Liver (tissue), 9 donors: Measurements from ENCODE around the gene LSM11. TPM values are rescaled to one million over a fixed set of nuclear protein-coding genes. Genes with fewer than 3 reads are reported as not detected.

Experiments used
- DNase-seq: peaks from one replicate; pipeline ENCODE4 v3.0.0-alpha.2; 2017; ENCODE audit warnings: low spot score
- H3K27ac ChIP-seq, 2 donors: one replicate each; pipeline ENCODE4 v1.7.0; 2013; ENCODE audit warnings: inconsistent platforms in 2 of 2, low read length in 2 of 2, control low read depth in 1 of 2, low read depth in 1 of 2, mild to moderate bottlenecking in 1 of 2
- H3K27me3 ChIP-seq, 4 donors: one replicate each; pipeline versions ENCODE4 v1.6.1 to v1.7.0; 2013; ENCODE audit warnings: low read length in 3 of 4, inconsistent platforms in 1 of 4, mild to moderate bottlenecking in 1 of 4, moderate library complexity in 1 of 4; ENCODE audit not compliant: control insufficient read depth in 4 of 4, insufficient read depth in 4 of 4
- H3K36me3 ChIP-seq, 4 donors: one replicate each; pipeline versions ENCODE4 v1.6.1 to v1.7.0; 2013; ENCODE audit warnings: low read length in 3 of 4, mild to moderate bottlenecking in 3 of 4, low read depth in 1 of 4, moderate library complexity in 1 of 4; ENCODE audit not compliant: control insufficient read depth in 4 of 4, insufficient read depth in 3 of 4
- H3K4me1 ChIP-seq, 4 donors: one replicate each; pipeline versions ENCODE4 v1.6.1 to v1.7.0; 2013; ENCODE audit warnings: low read length in 3 of 4, mild to moderate bottlenecking in 3 of 4, moderate library complexity in 1 of 4; ENCODE audit not compliant: control insufficient read depth in 4 of 4, insufficient read depth in 4 of 4
- H3K4me3 ChIP-seq, 3 donors: one replicate each; pipeline versions ENCODE4 v1.6.1 to v1.7.0; 2013; ENCODE audit warnings: low read length in 3 of 3, control low read depth in 1 of 3, low read depth in 1 of 3, mild to moderate bottlenecking in 1 of 3
- H3K9ac ChIP-seq, 2 donors: one replicate each; pipeline ENCODE4 v1.7.0; 2013; ENCODE audit warnings: low read length in 2 of 2, mild to moderate bottlenecking in 2 of 2, moderate library complexity in 2 of 2, control low read depth in 1 of 2, low read depth in 1 of 2
- H3K9me3 ChIP-seq, 4 donors: one replicate each; pipeline versions ENCODE4 v1.6.1 to v1.7.0; 2013; ENCODE audit warnings: low read length in 3 of 4; ENCODE audit not compliant: control insufficient read depth in 4 of 4
- ATF3 ChIP-seq: IDR thresholded peaks from 2 replicates; pipeline ENCODE4 v1.6.1; 2016; ENCODE audit warnings: antibody characterized with exemption
- CTCF ChIP-seq: fragments of 150-350 bp; IDR thresholded peaks from 2 replicates; pipeline ENCODE4 v1.5.1; 2017; ENCODE audit warnings: improper control_type of control experiment, low read depth, low read length; ENCODE audit not compliant: missing input control
- EGR1 ChIP-seq, 2 donors: IDR thresholded peaks; 2 replicates each; pipeline ENCODE4 v1.6.1; 2016 to 2018; ENCODE audit warnings: antibody characterized with exemption in 2 of 2, low read depth in 2 of 2
- FOXA1 ChIP-seq: IDR thresholded peaks from 2 replicates; pipeline ENCODE4 v1.6.1; 2016; ENCODE audit warnings: antibody characterized with exemption
- FOXA2 ChIP-seq: IDR thresholded peaks from 2 replicates; pipeline ENCODE4 v1.6.1; 2016; ENCODE audit warnings: antibody characterized with exemption
- GABPA ChIP-seq, 2 donors: IDR thresholded peaks in 1 of 2; conservative IDR thresholded peaks in 1 of 2; 2 replicates each; pipeline ENCODE4 v1.6.1; 2016; ENCODE audit warnings: antibody characterized with exemption in 2 of 2, mild to moderate bottlenecking in 1 of 2, moderate library complexity in 1 of 2
- HNF4A ChIP-seq, 2 donors: conservative IDR thresholded peaks; 2 replicates each; pipeline ENCODE4 v1.6.1; 2016; ENCODE audit warnings: antibody characterized with exemption in 2 of 2, mild to moderate bottlenecking in 2 of 2
- HNF4G ChIP-seq: IDR thresholded peaks from 2 replicates; pipeline ENCODE4 v1.6.1; 2016; ENCODE audit warnings: antibody characterized with exemption
- JUND ChIP-seq, 2 donors: IDR thresholded peaks; 2 replicates each; pipeline ENCODE4 v1.6.1; 2016; ENCODE audit warnings: antibody characterized with exemption in 2 of 2
- MAX ChIP-seq: IDR thresholded peaks from 2 replicates; pipeline ENCODE4 v1.6.1; 2016; ENCODE audit warnings: antibody characterized with exemption
- NR2F2 ChIP-seq: IDR thresholded peaks from 2 replicates; pipeline ENCODE4 v1.6.1; 2016; ENCODE audit warnings: antibody characterized with exemption
- RAD21 ChIP-seq, 2 donors: IDR thresholded peaks; 2 replicates each; pipeline ENCODE4 v1.6.1; 2016; ENCODE audit warnings: antibody characterized with exemption in 2 of 2, mild to moderate bottlenecking in 2 of 2
- REST ChIP-seq: IDR thresholded peaks from 2 replicates; pipeline ENCODE4 v1.6.1; 2016; ENCODE audit warnings: antibody characterized with exemption, mild to moderate bottlenecking
- RXRA ChIP-seq, 2 donors: IDR thresholded peaks; 2 replicates each; pipeline ENCODE4 v1.6.1; 2017 to 2018; ENCODE audit warnings: antibody characterized with exemption in 2 of 2, mild to moderate bottlenecking in 1 of 2
- SP1 ChIP-seq: IDR thresholded peaks from 2 replicates; pipeline ENCODE4 v1.6.1; 2018; ENCODE audit warnings: antibody characterized with exemption, mild to moderate bottlenecking
- TAF1 ChIP-seq: conservative IDR thresholded peaks from 2 replicates; pipeline ENCODE4 v1.6.1; 2016; ENCODE audit warnings: antibody characterized with exemption, mild to moderate bottlenecking
- YY1 ChIP-seq: IDR thresholded peaks from 2 replicates; pipeline ENCODE4 v1.6.1; 2016; ENCODE audit warnings: antibody characterized with exemption, mild to moderate bottlenecking
- ZBTB33 ChIP-seq: IDR thresholded peaks from 2 replicates; pipeline ENCODE4 v1.6.1; 2016; ENCODE audit warnings: antibody characterized with exemption
- WGBS: extraction: QIAGEN DNeasy Blood & Tissue Kit; methylation state at CpG from one replicate; pipeline ENCODE4 v1.1.7; 2013; 5-methylcytosine and 5-hydroxymethylcytosine counted together
- polyA plus RNA-seq, 2 donors: library from polyadenylated mRNA; stranded (reverse) in 1 of 2; unstranded in 1 of 2; fragments of 200-250 nt in 1 of 2; fragments of >200 nt in 1 of 2; fragmentation: Nextera tagmentation in 1 of 2; extraction: Ambion mirVana in 1 of 2; gene quantifications; one replicate each; pipeline versions ENCODE4 v1.2.1 to v1.2.3, GENCODE V29; 2013 to 2015
- total RNA-seq, 2 donors: library from RNA; depleted of rRNA; stranded (reverse); fragments of >200 nt; gene quantifications; one replicate each; pipeline ENCODE4 v1.2.3, GENCODE V29; 2014
- donor health status: healthy.
- donor health status: healthy.
- donor health status: healthy.
- donor health status: healthy.
- donor health status: healthy.

Gene LSM11
- total and polyA plus RNA-seq, 4 donors, result 0.42 to 4.0 (median 1.2) TPM

- Histone ChIP-seq H3K27me3 (no peaks in the 10 kb centered on the region), H3K9ac (no peak overlapping the region), H3K4me1 (no peaks in the 10 kb centered on the region), H3K27ac (no peak overlapping the region), H3K9me3 (peaks cover 0 to 4% (median 0%) of the 10 kb centered on the region in 4 donors), H3K4me3 (no peak overlapping the region), H3K36me3 (no peaks in the 10 kb centered on the region)
- no peak for DNase-seq
- 96% methylated on average over 4 of the region's 4 CpGs for WGBS
- TF ChIP-seq FOXA1 (no peak), TAF1 (no peak), ATF3 (no peak), GABPA (IDR thresholded peaks at IDR 0.05 in 1 of 2, conservative IDR thresholded peaks at IDR 0.05 in 1 of 2) (no peak), EGR1 (IDR thresholded peaks at IDR 0.05; ENCODE audit: low read depth in 2 of 2) (no peak), FOXA2 (no peak), HNF4G (no peak), REST (no peak), CTCF (no peak), HNF4A (conservative IDR thresholded peaks at IDR 0.05) (no peak), ZBTB33 (no peak), RAD21 (IDR thresholded peaks at IDR 0.05) (no peak), NR2F2 (no peak), SP1 (no peak)
Measured at GRCh38 chr5:157770665-157771064, 27.2 kb downstream of the LSM11 start.

DNA sequence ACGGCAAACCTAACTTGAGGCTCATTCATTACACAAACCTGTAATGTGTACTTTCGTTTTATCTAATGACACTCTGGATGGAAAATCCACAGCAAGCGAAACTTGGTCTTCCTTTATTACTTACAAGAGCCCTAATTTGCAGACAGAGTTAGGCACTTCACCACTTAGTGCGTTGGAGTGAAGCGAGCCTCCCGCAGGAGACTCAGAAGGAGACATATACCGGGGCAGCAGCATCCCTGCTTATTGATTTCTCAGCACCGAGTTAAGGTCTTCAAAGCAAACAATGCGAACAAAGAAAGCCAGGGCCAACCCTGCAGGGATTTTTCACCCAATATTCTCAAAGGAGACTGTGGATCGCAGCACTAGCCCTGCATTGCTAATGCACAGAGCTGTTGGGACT, 28.6 kb downstream of the LSM11 start:
- H3K9ac ChIP-seq, result no peak overlapping the region
- no peak overlapping the region for H3K27ac ChIP-seq
- no peaks in the 10 kb centered on the region for H3K27me3 ChIP-seq
- no peaks in the 10 kb centered on the region for H3K4me1 ChIP-seq
- peaks cover 0 to 4% (median 0%) of the 10 kb centered on the region in 4 donors for H3K9me3 ChIP-seq
- DNase-seq, result no peak
- no peaks in the 10 kb centered on the region for H3K36me3 ChIP-seq
- no peak overlapping the region for H3K4me3 ChIP-seq
- 74% methylated on average over 10 of the region's 10 CpGs for WGBS
- TF ChIP-seq SP1 (no peak), HNF4G (no peak), HNF4A (conservative IDR thresholded peaks at IDR 0.05) (no peak), TAF1 (no peak), FOXA1 (no peak), ATF3 (no peak), REST (no peak), ZBTB33 (no peak), FOXA2 (no peak), NR2F2 (no peak), RXRA (IDR thresholded peaks at IDR 0.05) (no peak), RAD21 (IDR thresholded peaks at IDR 0.05) (no peak), GABPA (IDR thresholded peaks at IDR 0.05 in 1 of 2, conservative IDR thresholded peaks at IDR 0.05 in 1 of 2) (no peak), JUND (IDR thresholded peaks at IDR 0.05) (no peak), YY1 (no peak), MAX (no peak)
